ENCODE measurements around the gene GPC6. TPM values are rescaled to one million over a fixed set of nuclear protein-coding genes. Genes with fewer than 3 reads are reported as not detected.

GPC6 gene
- polyA plus RNA-seq, 1 of the 3 experiments (the other 2 are of a cell fraction), result 6.7 TPM

DNA sequence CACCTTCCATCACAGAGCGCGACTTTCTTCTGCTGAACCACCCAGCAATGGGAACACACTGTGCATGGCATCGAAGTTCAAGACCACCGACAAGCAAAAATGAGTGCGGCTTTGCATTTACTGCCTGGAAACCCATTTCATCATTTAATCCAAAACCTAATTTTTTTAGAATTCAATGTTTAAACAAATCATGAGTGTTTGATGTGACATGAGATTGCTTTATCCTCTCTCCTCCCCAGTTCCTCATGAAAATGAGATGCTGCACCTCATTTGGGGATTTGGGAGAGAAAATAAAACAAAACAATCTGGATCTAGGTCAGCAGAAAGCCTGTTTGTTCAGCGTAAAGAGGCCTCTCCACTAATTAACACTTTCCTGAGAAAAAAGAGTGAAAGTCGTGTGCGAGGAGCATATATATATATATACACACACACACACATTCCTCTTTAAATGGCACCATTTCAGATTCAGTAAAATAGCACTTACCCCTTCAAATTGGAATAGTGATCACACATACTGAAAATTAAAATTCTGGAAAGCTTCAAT, 1126.6 kb downstream of the GPC6 start:
- H3K79me2 ChIP-seq (ENCODE audit: insufficient read depth), result no peaks in the 10 kb centered on the region
- H3K9me2 ChIP-seq, result no peaks in the 10 kb centered on the region
- no peaks in the 10 kb centered on the region for H3K9me3 ChIP-seq
- CTCF ChIA-PET, result interaction anchor here (1.0 to 1.5 kb wide), 3 partner anchors 9 to 10 kb away, joined by 3 to 7 read pairs (median 6); no protein-coding TSS in a partner anchor
- H3K27me3 ChIP-seq (ENCODE audit: insufficient read depth), result no peaks in the 10 kb centered on the region
- DNase-seq, result no peak
- WGBS (ENCODE audit: low lambda C conversion rate), result 92% methylated on average over 8 of the region's 8 CpGs
- no peak overlapping the region for H3K27ac ChIP-seq (ENCODE audit: low read depth in 2 of 2, low read length in 1 of 2)
- H3F3A ChIP-seq (replicated peaks; ENCODE audit: insufficient read depth), result peaks cover 4% of the 10 kb centered on the region
- POLR2A ChIA-PET, result no interaction called here
- no peaks in the 10 kb centered on the region for H3K36me3 ChIP-seq (replicated peaks in 1 of 2; ENCODE audit: control insufficient read depth in 1 of 2, insufficient read depth in 2 of 2, low read length in 1 of 2)
- no peak overlapping the region for H2AFZ ChIP-seq (ENCODE audit: low read depth)
- H3K4me3 ChIP-seq (ENCODE audit: low read depth in 2 of 2, low read length in 1 of 2), result no peak overlapping the region
- TF ChIP-seq ELF1 (IDR thresholded peaks at IDR 0.05) (no peak), GATA2 (CRISPR knock-in tag; IDR thresholded peaks at IDR 0.05) (no peak), FOXJ3 (CRISPR knock-in tag; IDR thresholded peaks at IDR 0.05) (no peak), POLR2AphosphoS5 (IDR thresholded peaks at IDR 0.05; ENCODE audit: low read depth, low read length) (no peak), RXRA (IDR thresholded peaks at IDR 0.05; ENCODE audit: borderline replicate concordance, low read depth) (no peak), RAD21 (IDR thresholded peaks at IDR 0.05; ENCODE audit: low read length) (no peak), RFX5 (IDR thresholded peaks at IDR 0.05; ENCODE audit: low read length) (no peak), YY1 (IDR thresholded peaks at IDR 0.05; ENCODE audit: low read depth) (no peak), GABPA (IDR thresholded peaks at IDR 0.05; ENCODE audit: low read depth) (no peak), TEAD4 (IDR thresholded peaks at IDR 0.05; ENCODE audit: borderline replicate concordance, insufficient read depth) (no peak)
- TF ChIP-seq, protein P1, sequence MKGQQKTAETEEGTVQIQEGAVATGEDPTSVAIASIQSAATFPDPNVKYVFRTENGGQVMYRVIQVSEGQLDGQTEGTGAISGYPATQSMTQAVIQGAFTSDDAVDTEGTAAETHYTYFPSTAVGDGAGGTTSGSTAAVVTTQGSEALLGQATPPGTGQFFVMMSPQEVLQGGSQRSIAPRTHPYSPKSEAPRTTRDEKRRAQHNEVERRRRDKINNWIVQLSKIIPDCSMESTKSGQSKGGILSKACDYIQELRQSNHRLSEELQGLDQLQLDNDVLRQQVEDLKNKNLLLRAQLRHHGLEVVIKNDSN (IDR thresholded peaks at IDR 0.05; ENCODE audit: borderline replicate concordance, low read depth), result no peak
- TF ChIP-seq, protein P2, sequence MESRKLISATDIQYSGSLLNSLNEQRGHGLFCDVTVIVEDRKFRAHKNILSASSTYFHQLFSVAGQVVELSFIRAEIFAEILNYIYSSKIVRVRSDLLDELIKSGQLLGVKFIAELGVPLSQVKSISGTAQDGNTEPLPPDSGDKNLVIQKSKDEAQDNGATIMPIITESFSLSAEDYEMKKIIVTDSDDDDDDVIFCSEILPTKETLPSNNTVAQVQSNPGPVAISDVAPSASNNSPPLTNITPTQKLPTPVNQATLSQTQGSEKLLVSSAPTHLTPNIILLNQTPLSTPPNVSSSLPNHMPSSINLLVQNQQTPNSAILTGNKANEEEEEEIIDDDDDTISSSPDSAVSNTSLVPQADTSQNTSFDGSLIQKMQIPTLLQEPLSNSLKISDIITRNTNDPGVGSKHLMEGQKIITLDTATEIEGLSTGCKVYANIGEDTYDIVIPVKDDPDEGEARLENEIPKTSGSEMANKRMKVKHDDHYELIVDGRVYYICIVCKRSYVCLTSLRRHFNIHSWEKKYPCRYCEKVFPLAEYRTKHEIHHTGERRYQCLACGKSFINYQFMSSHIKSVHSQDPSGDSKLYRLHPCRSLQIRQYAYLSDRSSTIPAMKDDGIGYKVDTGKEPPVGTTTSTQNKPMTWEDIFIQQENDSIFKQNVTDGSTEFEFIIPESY (IDR thresholded peaks at IDR 0.05; ENCODE audit: borderline replicate concordance, low read depth), result no peak
- TF ChIP-seq, protein P3, sequence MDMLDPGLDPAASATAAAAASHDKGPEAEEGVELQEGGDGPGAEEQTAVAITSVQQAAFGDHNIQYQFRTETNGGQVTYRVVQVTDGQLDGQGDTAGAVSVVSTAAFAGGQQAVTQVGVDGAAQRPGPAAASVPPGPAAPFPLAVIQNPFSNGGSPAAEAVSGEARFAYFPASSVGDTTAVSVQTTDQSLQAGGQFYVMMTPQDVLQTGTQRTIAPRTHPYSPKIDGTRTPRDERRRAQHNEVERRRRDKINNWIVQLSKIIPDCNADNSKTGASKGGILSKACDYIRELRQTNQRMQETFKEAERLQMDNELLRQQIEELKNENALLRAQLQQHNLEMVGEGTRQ (IDR thresholded peaks at IDR 0.05; ENCODE audit: borderline replicate concordance, low read depth, low read length), result no peak
- TF ChIP-seq, protein P4, sequence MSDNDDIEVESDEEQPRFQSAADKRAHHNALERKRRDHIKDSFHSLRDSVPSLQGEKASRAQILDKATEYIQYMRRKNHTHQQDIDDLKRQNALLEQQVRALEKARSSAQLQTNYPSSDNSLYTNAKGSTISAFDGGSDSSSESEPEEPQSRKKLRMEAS (IDR thresholded peaks at IDR 0.05; ENCODE audit: low read depth), result no peak
- no peaks in the 10 kb centered on the region for H4K20me1 ChIP-seq (ENCODE audit: insufficient read depth)
- peaks cover 0 to 3% of the 10 kb centered on the region in 2 experiments; a peak in 1 of 4 replicates for H3K4me1 ChIP-seq (ENCODE audit: control insufficient read depth in 1 of 2, insufficient read depth in 2 of 2, low read depth in 1 of 2, low read length in 1 of 2)
- no peak overlapping the region for H3K4me2 ChIP-seq
- no peak overlapping the region for H3K9ac ChIP-seq

DNA sequence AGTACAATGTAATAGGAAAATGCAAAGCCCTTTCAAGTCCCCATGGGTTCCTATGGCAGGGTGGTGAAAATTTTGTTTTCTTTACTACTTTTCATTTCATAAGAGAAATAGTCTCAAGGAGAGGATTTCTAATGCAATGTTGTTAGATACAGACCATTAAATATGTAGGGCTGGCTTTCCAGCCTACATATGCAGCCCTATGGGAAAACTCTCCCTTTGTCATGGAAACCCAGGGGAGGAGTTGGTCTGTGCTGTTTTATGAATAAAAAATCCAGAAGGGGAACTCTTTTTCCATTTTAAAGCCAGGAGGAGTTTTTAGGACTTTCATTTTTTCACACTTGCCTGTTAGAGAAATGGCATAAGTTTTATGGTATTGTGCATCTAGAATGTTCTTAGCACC, 1133.3 kb downstream of the GPC6 start:
- ChIA-PET POLR2A (no interaction called here), CTCF (no interaction called here)
- H3K4me2 ChIP-seq, result no peak overlapping the region

More for the DNA sequence above, 1133.3 kb downstream of the GPC6 start:
- Histone ChIP-seq H3K79me2 (ENCODE audit: insufficient read depth) (no peaks in the 10 kb centered on the region), H3K9ac (no peak overlapping the region), H3K36me3 (replicated peaks in 1 of 2; ENCODE audit: control insufficient read depth in 1 of 2, insufficient read depth in 2 of 2, low read length in 1 of 2) (no peaks in the 10 kb centered on the region), H3K4me3 (ENCODE audit: low read depth in 2 of 2, low read length in 1 of 2) (no peak overlapping the region), H3K9me3 (no peaks in the 10 kb centered on the region), H4K20me1 (ENCODE audit: insufficient read depth) (no peaks in the 10 kb centered on the region), H2AFZ (ENCODE audit: low read depth) (no peak overlapping the region), H3K4me1 (ENCODE audit: control insufficient read depth in 1 of 2, insufficient read depth in 2 of 2, low read depth in 1 of 2, low read length in 1 of 2) (no peaks in the 10 kb centered on the region; a peak in 2 of 4 replicates), H3F3A (replicated peaks; ENCODE audit: insufficient read depth) (no peaks in the 10 kb centered on the region), H3K9me2 (no peaks in the 10 kb centered on the region), H3K27ac (ENCODE audit: low read depth in 2 of 2, low read length in 1 of 2) (no peak overlapping the region), H3K27me3 (ENCODE audit: insufficient read depth) (no peaks in the 10 kb centered on the region)
- TF ChIP-seq, protein P5, sequence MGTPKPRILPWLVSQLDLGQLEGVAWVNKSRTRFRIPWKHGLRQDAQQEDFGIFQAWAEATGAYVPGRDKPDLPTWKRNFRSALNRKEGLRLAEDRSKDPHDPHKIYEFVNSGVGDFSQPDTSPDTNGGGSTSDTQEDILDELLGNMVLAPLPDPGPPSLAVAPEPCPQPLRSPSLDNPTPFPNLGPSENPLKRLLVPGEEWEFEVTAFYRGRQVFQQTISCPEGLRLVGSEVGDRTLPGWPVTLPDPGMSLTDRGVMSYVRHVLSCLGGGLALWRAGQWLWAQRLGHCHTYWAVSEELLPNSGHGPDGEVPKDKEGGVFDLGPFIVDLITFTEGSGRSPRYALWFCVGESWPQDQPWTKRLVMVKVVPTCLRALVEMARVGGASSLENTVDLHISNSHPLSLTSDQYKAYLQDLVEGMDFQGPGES (IDR thresholded peaks at IDR 0.05; ENCODE audit: low read depth, low read length), result no peak
- TF ChIP-seq, protein P1 (IDR thresholded peaks at IDR 0.05; ENCODE audit: borderline replicate concordance, low read depth), result no peak
- TF ChIP-seq, protein P6, sequence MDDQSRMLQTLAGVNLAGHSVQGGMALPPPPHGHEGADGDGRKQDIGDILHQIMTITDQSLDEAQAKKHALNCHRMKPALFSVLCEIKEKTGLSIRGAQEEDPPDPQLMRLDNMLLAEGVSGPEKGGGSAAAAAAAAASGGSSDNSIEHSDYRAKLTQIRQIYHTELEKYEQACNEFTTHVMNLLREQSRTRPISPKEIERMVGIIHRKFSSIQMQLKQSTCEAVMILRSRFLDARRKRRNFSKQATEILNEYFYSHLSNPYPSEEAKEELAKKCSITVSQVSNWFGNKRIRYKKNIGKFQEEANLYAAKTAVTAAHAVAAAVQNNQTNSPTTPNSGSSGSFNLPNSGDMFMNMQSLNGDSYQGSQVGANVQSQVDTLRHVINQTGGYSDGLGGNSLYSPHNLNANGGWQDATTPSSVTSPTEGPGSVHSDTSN (IDR thresholded peaks at IDR 0.05), result no peak
- TF ChIP-seq EZH2phosphoT487 (IDR thresholded peaks at IDR 0.05; ENCODE audit: borderline replicate concordance, low read depth) (no peak), FOSL2 (IDR thresholded peaks at IDR 0.05; ENCODE audit: borderline replicate concordance, low read depth) (no peak), RCOR1 (IDR thresholded peaks at IDR 0.05; ENCODE audit: low read length) (no peak), SMC3 (IDR thresholded peaks at IDR 0.05; ENCODE audit: low read depth, low read length) (no peak)
- TF ChIP-seq, protein P4 (IDR thresholded peaks at IDR 0.05; ENCODE audit: low read depth), result no peak
- DNase-seq, result no peak
